Endometrial microvascular endothelial cells (primary cell): ENCODE data around the gene TSPAN17. TPM values are rescaled to one million over a fixed set of nuclear protein-coding genes. Genes with fewer than 3 reads are reported as not detected.

Source experiments
- in situ Hi-C: cut with HindIII; loops from 2 replicates; pipeline ENCODE4 v1.10.0; 2017; ENCODE audit warnings: low sequenced_read_pairs, low pct_unique_long_range_greater_than_20kb; ENCODE audit errors: inconsistent ontology term
- total RNA-seq: library from RNA; depleted of rRNA; stranded (reverse); fragments of >200 nt; gene quantifications from one replicate; pipeline ENCODE4 v1.2.3, GENCODE V29; 2015; ENCODE audit errors: inconsistent ontology term

The TSPAN17 gene
- total RNA-seq, 1 donor from 2014 or later = 56.6 TPM

DNA sequence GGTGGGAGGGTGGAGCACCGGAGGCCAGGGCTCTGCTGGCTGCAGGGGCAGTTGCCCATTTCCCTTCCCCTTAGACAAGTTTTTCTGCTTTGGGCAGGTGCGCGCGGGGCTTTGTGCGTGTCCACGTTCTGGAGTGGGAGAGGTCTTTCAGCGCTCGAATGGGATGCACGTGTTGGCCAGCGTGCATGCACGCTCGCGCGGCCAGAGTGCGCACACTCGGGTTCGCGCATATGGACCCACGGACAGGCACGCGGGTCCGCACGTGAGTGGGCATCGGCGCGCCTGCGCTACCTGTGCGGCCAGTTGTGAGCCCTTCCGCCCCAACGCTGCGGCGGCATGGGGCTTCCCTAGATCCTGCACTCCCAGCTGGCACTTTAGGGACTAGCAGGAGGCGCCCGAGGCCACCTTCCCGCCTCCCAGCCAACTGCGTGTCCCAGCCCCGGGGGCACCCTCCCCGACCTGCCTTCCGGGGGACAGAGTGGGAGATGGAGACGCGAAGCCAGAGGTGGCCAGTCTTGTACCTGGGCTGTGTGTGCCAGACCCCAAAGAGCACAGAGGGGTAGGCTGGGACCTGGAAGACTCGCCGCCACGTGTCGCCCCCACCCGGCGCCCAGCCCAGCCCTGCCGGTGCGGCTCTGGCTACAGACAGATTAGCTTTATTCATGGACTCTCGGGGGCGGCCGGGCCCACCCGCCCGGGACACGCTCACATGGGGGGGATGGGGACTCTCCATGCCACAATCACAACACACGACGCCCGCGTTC lies 27.5 kb upstream of the TSPAN17 start:
- in situ Hi-C loops = no loop called here

DNA sequence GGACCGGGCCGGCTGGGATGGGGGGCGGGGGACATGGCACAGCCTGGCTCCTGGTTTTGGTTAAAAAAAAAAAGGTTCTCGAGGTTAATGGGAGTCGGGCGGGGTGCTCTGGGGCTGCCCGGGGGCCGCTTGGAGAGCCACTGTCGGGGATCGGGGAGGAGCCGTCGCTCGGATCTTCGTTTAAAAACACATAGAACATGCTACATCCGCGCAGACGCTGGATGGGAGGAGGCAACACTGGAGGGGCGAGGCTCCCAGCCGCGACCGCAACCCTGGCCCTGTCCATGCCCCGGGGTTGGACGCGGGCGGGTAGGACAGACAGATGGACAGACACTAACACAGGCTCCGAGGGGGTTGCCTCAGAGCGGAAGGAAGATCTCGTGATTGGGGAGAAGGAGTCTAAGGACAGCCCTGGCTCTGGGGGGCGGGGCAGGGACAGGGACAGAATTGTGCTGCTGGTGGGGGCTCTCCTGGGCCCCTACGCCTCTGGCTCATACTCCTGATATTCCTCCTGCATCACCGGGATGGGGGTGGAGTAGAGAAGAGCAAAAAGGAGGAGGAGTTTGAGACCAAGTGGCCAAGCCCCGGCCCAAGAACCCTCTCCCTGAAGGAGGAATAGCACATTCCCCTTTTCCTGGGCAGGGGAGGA lies 26.8 kb upstream of the TSPAN17 start:
- in situ Hi-C loops = no loop called here

DNA sequence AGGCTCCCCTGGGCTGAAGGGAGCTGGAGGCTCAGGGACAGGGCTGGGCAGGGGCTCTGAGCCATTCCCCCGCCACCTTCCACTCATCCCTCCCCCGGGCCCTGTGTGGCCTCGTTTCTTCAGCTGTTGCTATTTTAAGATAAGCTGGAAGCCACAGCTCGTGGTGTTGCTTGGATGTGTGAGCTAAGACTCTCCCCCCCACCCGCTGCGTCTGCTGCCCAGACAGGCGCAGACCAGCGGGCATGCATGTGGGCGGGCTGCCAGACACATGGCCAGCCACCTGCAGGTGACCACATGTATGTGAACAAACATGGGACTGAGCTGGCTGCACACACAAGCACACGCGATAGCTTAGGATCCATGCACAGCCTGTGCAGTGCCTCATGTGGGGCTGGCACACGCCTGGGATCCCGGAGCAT lies 25.6 kb upstream of the TSPAN17 start:
- in situ Hi-C loops = no loop called here

DNA sequence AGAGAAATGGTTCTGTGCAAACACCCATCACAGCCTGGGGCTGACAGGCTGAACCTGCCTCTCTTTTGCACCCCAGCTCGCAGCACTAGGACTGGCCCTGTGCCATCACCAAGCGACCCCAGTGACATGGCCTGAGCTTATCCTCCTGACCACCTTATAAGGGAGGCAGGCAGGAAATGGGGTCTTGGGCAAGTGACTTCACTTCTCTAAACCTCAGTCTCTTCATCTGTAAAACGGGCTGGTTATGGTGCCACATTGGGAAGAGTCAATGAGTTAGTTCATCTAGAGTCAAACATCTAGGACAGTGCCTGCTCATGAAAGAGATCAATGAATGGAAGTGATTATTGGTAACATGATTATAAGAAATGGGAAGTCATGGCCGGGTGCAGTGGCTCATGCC lies 23.1 kb upstream of the TSPAN17 start:
- in situ Hi-C loops = no loop called here

DNA sequence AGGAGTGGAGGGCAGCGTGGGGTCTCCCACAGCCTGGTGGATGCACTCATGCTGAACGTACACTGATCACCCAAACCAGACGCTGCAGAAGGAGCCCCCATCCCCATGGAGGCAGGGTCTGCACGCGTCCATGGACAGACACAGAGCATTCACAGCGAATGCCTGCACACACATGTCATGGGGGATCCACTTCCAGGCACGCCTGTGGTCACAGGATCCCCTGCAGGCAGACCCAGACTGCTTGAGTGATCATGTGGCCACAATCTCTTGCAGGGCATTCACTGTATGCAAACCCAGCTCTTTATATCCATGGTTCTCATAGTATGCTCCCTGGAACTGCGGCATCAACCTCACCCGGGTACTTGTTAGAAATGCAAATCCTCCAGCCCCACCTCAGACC lies 22.3 kb upstream of the TSPAN17 start:
- in situ Hi-C loops = no loop called here

DNA sequence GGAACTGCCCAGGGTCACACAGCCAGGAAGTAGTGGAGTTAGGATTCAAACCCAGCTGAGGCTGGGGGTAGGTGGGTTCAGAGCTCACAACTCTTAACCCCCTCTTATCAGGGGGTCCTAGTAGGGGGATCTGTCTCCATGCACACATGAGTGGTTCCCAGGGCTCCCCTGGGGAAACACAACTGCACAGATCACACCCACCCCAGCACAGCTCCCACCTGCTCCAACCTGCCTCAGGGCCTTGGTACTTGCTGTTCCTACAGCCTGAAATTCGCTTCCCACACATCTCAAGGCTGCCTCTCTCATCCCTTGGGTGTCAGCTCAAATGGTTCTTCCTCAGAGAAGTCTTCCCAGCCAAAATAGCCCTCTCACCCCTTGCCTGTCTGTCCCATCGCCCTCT lies 21.8 kb upstream of the TSPAN17 start:
- in situ Hi-C loops = no loop called here

DNA sequence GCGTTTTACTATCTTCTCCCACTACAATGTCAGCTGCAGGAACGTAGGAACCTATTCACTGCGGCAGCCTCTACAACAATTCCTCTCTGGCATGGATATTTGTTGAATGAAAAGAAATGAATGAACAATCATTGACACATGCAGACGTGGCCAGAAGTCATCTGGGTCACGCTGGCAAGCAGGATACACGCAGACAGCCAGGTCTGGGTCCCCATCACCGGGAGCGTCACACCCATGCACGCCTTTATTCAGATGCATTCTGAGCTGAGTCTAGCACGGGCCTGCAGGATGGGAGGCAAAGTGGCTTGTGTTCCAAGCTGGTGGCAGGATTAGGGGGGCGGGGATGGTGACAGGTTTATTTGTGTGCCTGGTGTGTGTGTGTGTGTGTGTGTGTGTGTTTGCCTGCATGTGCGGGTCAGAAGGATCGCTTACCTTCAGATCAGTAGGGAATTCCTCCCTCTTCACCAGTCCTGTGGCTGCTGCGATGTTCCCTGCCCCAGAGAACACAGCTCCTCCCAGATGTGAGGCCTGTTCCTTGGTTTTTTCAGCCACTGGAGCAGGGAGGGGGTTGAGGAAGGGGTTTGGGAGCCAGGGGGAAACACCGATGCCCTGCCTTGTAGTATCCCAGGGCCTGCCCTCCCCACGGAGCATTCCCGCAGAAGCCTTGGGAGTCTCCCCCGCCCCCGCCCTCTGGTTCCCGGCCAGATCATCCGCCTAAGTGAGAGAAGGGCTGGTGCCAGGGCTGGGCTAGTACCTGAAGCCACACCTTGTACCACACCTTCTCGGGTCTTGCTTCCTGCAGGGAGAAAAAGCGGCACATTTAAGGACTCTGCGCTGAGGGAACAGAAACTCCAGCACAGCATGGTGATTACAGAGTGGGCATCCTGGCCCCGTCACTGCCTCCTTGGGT lies 21.1 kb upstream of the TSPAN17 start:
- in situ Hi-C loops = no loop called here

DNA sequence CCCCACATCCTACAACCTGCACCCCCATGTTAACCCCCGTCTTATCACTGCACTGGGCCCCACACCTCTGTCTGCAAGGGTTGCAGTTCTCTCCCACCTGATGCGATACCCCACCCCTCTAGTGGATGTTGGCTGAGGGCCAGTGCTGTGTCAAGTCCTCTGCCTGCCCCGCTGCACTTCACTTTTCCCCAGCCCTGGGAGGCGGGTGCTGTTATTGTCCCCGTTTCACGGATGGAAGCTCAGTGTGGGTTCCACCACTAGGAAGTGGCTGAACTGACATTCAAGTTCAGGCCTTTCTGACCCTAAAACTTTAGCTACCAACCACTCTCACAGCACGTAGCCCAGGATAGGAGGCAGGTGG lies 20.4 kb upstream of the TSPAN17 start:
- in situ Hi-C loops = no loop called here

DNA sequence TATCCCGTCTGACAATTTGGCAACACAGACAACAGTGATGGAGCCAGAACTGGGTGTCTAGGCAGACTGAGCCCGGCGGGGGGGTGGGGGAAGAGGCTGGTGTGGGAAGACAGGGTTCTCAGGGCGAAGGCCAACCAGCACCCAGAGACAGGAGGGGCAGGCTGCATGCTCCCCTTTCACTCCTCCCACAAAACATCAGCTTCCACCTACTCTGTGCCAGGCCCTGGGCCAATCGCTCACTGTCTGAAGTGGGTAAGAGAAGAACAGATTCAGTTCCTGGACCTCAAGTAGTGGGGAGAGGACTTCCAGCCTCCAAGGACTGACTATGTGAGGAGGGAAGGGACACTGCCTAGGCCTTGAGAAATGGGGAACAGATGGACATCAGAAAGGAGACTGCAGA lies 19.7 kb upstream of the TSPAN17 start:
- in situ Hi-C loops = no loop called here

DNA sequence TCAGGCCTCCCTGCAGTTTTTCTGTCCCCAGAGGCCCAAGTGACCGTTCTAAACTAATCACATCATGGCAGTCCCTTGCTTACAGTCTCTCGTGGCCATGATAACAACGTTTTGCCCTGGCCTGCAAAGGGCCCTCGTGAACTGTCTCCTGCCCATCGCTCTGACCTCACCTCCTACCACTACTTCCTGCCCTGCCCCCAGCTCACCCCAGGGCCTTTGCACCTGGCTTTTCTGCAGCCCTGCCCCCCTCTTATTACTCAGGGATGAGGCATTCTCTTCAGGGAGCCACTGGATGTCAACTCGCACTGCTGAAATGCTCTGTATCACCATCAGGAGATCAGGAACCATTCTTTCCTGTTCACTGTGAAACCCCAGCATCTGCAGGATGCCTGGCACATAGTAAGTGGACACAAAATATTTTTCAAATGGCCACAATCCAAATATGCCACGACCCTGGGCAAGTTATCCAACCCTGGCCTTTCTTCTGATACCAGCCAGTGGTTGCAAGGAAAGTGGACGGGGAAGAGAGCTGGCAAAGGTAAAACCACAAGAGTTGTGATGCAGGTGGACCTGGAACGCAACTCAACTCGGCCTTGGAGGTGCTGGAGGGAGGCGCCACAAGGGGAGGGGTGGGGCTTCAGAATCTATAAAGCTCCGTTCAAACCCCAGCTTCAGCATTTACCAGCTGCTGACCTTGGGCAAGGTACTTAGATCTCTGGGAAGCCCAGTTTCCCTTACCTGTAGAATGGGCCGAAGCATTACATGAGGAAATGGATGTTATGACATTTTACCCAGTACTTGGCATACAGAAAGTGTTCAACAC lies 18.7 kb upstream of the TSPAN17 start:
- in situ Hi-C loops = no loop called here

DNA sequence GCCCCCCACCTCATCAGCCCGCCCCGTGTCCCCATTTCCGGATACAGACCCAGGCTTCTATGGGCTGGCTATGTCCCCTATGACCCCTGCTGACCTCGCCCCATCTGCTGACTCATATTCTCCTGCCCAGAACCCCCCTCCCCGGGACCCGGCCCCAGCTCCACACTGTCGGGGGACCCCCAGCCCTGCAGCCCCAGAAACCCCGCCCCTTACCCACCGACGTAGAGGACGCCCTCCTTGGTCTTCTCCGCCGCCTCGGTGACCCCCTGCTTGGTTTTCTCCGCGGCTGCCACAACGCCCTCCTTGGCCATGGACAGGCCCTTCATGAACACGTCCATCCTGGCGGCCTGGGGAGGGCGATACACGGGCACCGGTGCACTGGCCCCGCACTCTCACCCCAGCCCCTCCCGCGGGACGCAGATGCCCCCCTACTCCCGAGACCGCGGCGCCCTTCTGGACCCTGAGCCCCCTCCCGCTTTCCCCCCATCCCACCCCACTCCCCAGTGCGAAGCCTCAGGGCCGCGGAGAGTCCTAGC lies 17.9 kb upstream of the TSPAN17 start:
- in situ Hi-C loops = no loop called here

DNA sequence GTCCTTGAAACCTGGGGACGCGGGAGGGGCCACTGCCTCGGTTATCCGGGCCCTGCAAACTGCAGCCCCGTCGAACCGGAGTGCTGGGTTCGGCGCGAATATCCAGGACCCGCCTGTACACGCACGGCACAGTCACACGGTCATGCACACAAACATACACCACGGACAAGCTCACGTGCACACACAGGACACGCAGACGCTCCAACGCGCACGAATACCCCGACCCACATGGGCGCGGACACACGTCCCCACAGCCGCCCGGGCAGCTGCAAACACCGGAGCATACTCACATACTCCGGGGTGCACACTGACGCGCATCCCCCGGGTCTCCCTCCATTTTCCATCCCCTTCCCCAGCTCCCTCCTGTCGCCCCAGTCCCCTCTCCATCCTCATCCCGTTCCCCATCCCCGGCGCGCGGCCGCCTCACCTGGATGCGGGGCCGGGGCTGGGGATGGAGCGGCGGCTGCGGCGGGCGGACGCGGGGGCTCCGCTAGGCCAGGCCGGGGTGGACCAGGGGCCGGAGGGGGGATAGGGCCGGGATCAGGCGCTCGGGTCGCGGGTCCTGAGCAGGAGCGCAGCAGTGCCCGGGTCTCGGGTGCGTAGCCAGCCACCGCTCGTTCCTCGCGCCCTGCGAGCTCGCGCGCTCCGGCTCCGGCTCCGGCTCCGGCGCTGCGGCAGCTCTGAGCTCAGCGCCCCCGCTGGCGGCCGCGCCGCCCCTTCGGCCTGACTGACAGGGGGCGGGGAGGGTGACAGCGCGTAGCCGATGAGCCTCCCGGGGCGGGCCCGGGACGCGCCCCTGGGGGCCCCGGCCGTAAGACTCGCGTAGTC lies 17.2 kb upstream of the TSPAN17 start, which contains the start of the genes EIF4E1B and SNCB:
Gene EIF4E1B (plus strand): TSS at position 823 of the 828 bp plus-strand sequence. CDS start 12,113 bp downstream, outside the sequence.
Gene SNCB (minus strand): TSS at position 682 of the 828 bp plus-strand sequence. CDS start 880 bp downstream, outside the sequence.
- in situ Hi-C loops = no loop called here

DNA sequence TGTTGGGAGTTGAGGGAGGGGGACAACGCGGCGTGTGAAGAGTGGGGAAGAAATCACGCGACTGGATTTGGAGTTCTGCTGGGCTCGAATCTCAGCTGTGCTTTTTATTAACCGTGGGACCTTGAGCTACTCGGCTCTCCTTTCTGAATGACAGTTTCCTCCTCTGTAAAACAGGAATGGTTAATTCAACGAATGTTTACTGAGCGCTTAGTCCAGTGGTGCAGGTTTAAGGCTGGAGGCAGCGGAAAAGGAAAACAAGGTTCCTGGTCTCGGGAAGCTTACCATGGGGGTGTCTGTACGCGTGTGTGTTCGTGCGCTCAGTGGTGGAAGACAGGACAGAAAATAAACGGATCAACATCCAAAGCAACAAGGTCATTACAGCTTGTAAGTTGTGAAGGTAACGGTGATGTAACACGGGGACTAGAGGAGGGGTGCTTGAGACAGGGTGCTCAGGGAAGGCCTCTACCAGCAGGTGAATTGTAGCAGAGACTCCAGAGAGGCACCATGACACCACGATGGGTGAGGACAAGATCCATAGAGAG lies 16.5 kb upstream of the TSPAN17 start:
- in situ Hi-C loops = no loop called here

DNA sequence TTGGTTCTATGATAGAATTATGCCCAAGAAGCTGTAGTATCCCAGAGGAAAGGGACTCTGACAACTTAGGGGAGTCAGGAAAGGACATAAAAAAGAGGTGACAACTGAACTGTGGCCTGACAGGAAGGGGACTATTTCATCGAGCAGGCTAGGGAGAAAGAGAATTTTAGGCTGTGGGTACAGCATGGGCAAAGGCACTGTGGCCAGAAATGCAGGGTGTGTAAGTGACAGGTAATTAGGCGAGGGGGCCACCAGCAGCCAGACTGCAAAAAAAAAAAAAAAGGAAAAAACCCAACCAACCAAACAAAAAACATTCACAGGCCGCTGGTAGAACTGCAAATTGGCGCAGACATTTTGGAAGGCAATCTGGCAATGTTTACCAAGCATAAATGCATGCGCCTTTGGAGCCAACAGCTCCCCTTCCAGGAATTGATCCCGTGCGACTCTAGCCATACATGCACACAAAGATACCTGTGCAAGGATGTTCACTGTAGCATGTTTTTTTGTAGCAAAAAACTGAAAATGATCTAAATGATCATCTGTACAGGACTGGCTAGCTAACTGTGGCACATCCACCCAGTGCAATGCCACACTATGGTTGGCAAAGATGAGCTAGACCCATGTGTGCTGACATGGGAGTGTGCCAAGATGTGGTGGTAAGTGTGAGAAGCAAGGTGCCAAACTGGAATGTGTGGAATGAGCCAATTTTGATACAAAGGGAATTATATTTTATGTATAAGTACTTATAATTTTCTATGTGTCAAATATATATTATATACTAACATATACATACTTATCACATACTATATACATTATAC lies 15.7 kb upstream of the TSPAN17 start:
- in situ Hi-C loops = no loop called here

DNA sequence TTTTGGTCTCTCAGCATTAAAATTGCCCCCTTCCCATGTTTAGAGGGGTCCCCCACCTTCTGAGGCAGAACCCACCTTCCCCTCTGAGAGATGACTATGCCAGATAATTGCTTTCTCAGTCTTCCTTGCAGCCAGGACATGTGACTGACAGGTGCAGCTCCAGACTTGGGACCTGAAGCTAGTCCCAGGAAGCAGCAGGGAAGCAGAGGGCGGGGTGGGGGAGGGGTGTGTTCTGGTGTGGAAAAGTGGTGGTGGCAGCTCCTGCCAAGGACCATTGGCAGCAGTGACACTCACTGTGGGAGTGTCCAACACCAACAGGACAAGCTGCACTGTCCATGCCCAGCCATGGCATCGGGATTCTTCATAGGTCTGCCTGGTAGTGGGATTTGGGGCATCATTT lies 14.5 kb upstream of the TSPAN17 start:
- in situ Hi-C loops = no loop called here

DNA sequence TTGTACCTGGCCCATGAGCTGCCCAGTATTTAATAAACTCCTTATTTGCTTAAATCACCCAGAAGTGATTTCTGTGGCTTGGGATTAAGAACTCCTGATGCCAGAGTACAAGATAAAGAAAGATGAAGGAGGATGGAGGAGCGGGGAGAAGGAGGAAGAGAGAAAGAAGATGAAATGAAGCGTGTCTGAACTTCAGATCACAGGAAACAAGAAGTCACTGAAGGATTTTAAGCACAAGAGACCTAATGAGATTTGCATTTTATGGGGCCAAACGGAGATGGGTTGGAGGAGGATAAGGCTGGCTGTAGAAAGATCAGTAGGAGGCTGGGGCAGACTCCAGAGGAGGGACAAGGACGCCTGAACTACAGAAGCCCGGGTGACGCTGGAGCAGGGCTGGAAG lies 13.7 kb upstream of the TSPAN17 start:
- in situ Hi-C loops = no loop called here

DNA sequence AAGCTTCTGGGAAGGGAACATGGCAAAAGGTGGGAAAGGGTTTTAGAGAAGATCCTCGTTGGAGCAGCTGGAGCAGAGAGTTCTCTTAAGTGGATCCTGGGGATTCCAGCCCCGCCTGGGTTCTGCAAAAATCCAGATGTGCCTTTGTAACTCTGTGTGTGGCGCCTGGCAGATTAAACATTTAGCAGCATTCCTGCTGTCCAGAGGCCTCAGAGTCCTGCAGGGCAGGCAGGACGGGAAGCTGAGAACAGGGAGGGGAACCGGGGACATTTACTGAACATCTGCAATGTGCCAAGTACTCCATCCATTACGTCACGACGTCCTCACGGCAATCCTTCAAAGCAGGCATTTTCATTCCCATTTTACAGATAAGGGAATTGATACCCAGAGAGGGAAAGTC lies 10.9 kb upstream of the TSPAN17 start:
- in situ Hi-C loops = no loop called here
